A549 (cell line): ENCODE data around the gene SPINK14.

Source experiments
- CHD2 ChIP-seq: fragments of 150-350 bp; IDR thresholded peaks from 2 replicates; pipeline ENCODE4 v1.6.1; 2014; ENCODE audit warnings: low read length; ENCODE audit not compliant: partially characterized antibody
- CTCF ChIP-seq: fragments of >200 bp; sonication (Bioruptor Twin); formaldehyde crosslinking; IDR thresholded peaks from 3 replicates; pipeline ENCODE4 v1.5.1; 2016
- EHMT2 ChIP-seq: fragments of 200-600 bp; sonication (generic); IDR thresholded peaks from 2 replicates; pipeline ENCODE4 v1.6.1; 2016; ENCODE audit warnings: antibody characterized with exemption, low read depth, mild to moderate bottlenecking, moderate library complexity
- EP300 ChIP-seq, 2 experiments: fragments of >200 bp; sonication (Bioruptor Twin); formaldehyde crosslinking; IDR thresholded peaks; 2 replicates in 1 of 2; 3 replicates in 1 of 2; pipeline ENCODE4 v1.6.1; 2016 to 2017
- POLR2A ChIP-seq: IDR thresholded peaks from 2 replicates; pipeline ENCODE4 v1.6.1; 2012; ENCODE audit warnings: mild to moderate bottlenecking, low read length
- POLR2AphosphoS2 ChIP-seq: conservative IDR thresholded peaks from 2 replicates; pipeline ENCODE4 v1.6.1; 2012; ENCODE audit warnings: low read length, improper control_type of control experiment, inconsistent platforms
- RFX5 ChIP-seq: fragments of 450-650 bp; IDR thresholded peaks from 2 replicates; pipeline ENCODE4 v1.7.1; 2014; ENCODE audit warnings: antibody characterized with exemption, mild to moderate bottlenecking, moderate library complexity
- USF2 ChIP-seq: fragments of 450-650 bp; IDR thresholded peaks from 2 replicates; pipeline ENCODE4 v1.6.1; 2014; ENCODE audit warnings: antibody characterized with exemption
- ZFP36 ChIP-seq: fragments of 450-650 bp; IDR thresholded peaks from 2 replicates; pipeline ENCODE4 v1.6.1; 2014; ENCODE audit warnings: borderline replicate concordance; ENCODE audit not compliant: partially characterized antibody
- TF ChIP-seq, protein P1 (sequence below): fragments of 250-450 bp; sonication (Bioruptor Pico); IDR thresholded peaks from 2 replicates; pipeline ENCODE4 v1.5.0; 2021; ENCODE audit warnings: mild to moderate bottlenecking, moderate library complexity, borderline replicate concordance
- TF ChIP-seq, protein P2 (sequence below): fragments of 150-350 bp; IDR thresholded peaks from 2 replicates; pipeline ENCODE4 v1.6.1; 2014; ENCODE audit warnings: low read depth, mild to moderate bottlenecking, low read length

GRCh38 chr5:148151872-148152271, 16.5 kb upstream of the SPINK14 start:
- TF ChIP-seq EP300 (IDR thresholded peaks at IDR 0.05) (no peak), POLR2A (no peak), CTCF (no peak), POLR2AphosphoS2 (no peak), RFX5 (no peak), USF2 (no peak), CHD2 (no peak), ZFP36 (no peak), EHMT2 (no peak)
- TF ChIP-seq, protein P1, sequence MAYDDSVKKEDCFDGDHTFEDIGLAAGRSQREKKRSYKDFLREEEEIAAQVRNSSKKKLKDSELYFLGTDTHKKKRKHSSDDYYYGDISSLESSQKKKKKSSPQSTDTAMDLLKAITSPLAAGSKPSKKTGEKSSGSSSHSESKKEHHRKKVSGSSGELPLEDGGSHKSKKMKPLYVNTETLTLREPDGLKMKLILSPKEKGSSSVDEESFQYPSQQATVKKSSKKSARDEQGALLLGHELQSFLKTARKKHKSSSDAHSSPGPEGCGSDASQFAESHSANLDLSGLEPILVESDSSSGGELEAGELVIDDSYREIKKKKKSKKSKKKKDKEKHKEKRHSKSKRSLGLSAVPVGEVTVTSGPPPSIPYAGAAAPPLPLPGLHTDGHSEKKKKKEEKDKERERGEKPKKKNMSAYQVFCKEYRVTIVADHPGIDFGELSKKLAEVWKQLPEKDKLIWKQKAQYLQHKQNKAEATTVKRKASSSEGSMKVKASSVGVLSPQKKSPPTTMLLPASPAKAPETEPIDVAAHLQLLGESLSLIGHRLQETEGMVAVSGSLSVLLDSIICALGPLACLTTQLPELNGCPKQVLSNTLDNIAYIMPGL: no peak
- TF ChIP-seq, protein P2, sequence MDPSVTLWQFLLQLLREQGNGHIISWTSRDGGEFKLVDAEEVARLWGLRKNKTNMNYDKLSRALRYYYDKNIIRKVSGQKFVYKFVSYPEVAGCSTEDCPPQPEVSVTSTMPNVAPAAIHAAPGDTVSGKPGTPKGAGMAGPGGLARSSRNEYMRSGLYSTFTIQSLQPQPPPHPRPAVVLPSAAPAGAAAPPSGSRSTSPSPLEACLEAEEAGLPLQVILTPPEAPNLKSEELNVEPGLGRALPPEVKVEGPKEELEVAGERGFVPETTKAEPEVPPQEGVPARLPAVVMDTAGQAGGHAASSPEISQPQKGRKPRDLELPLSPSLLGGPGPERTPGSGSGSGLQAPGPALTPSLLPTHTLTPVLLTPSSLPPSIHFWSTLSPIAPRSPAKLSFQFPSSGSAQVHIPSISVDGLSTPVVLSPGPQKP: no peak
